ENCODE results near the gene SYT8. TPM values are rescaled to one million over a fixed set of nuclear protein-coding genes. Genes with fewer than 3 reads are reported as not detected.

SYT8 gene
- total RNA-seq, 2 experiments from 2014 or later, result not detected

- Histone ChIP-seq H3K4me3 (ENCODE audit: low read depth, low read length, poor library complexity, severe bottlenecking) (no peak overlapping the region), H3K36me3 (ENCODE audit: insufficient read depth, low read length) (peaks cover 4% of the 10 kb centered on the region; the same call in 1 of the 2 replicates), H2AFZ (ENCODE audit: low read length) (no peak overlapping the region), H3K79me2 (ENCODE audit: insufficient read depth, low read depth, low read length) (peaks cover 7% of the 10 kb centered on the region; the same call in 1 of the 2 replicates), H4K20me1 (ENCODE audit: insufficient read depth, low read length) (peaks cover 5% of the 10 kb centered on the region), H3K9me2 (ENCODE audit: insufficient read depth, low read length) (no peaks in the 10 kb centered on the region), H3K4me2 (ENCODE audit: low read length) (no peak overlapping the region), H3K27ac (ENCODE audit: low read depth, low read length, poor library complexity, severe bottlenecking) (no peak overlapping the region), H3K9me3 (ENCODE audit: low read length) (no peaks in the 10 kb centered on the region), H3K4me1 (ENCODE audit: insufficient read depth, low read length, poor library complexity, severe bottlenecking) (peaks cover 9% of the 10 kb centered on the region)
- ChIA-PET CTCF (ENCODE audit: unreplicated experiment) (no interaction called here), POLR2A (no interaction called here)
- TF ChIP-seq EZH2phosphoT487 (IDR thresholded peaks at IDR 0.05; ENCODE audit: borderline replicate concordance, low read depth, low read length) (no peak), CTCF (conservative IDR thresholded peaks at IDR 0.05; ENCODE audit: low read length) (no peak)
- DNase-seq (ENCODE audit: low spot score), result no peak
- intact Hi-C loops (cut with micrococcal nuclease; ENCODE audit: unreplicated experiment), result no loop called here
- BruUV-seq (replicated peaks), result no TSS peak
Observed at GRCh38 chr11:1860108-1860507, 25.3 kb downstream of the SYT8 start.

- intact Hi-C loops (cut with micrococcal nuclease; ENCODE audit: unreplicated experiment), result no loop called here
- CTCF ChIA-PET (ENCODE audit: unreplicated experiment), result interaction anchor here (0.6 kb wide), 1 partner anchor 20 kb away, joined by 3 read pairs; no protein-coding TSS in a partner anchor
- no peaks in the 10 kb centered on the region; the same call in 1 of the 2 replicates for H4K20me1 ChIP-seq (ENCODE audit: insufficient read depth, low read length)
- no peak overlapping the region for H3K4me3 ChIP-seq (ENCODE audit: low read depth, low read length, poor library complexity, severe bottlenecking)
- H3K4me2 ChIP-seq (ENCODE audit: low read length), result no peak overlapping the region
- no peak for DNase-seq (ENCODE audit: low spot score)
- no peak overlapping the region for H3K27ac ChIP-seq (ENCODE audit: low read depth, low read length, poor library complexity, severe bottlenecking)
- H3K79me2 ChIP-seq (ENCODE audit: insufficient read depth, low read depth, low read length), result no peaks in the 10 kb centered on the region
- no peak overlapping the region for H2AFZ ChIP-seq (ENCODE audit: low read length)
- no peaks in the 10 kb centered on the region for H3K4me1 ChIP-seq (ENCODE audit: insufficient read depth, low read length, poor library complexity, severe bottlenecking)
- no peak for TF ChIP-seq CTCF (conservative IDR thresholded peaks at IDR 0.05; ENCODE audit: low read length)
- BruUV-seq (replicated peaks), result no TSS peak
- H3K36me3 ChIP-seq (ENCODE audit: insufficient read depth, low read length), result peaks cover 12% of the 10 kb centered on the region; the same call in 1 of the 2 replicates
- no peaks in the 10 kb centered on the region for H3K9me3 ChIP-seq (ENCODE audit: low read length)
- POLR2A ChIA-PET, result no interaction called here
- no peaks in the 10 kb centered on the region for H3K9me2 ChIP-seq (ENCODE audit: insufficient read depth, low read length)
Observed at GRCh38 chr11:1861435-1862411, 26.9 kb downstream of the SYT8 start.
